A549 (cell line): ENCODE results near the gene MTG2. TPM values are rescaled to one million over a fixed set of nuclear protein-coding genes. Genes with fewer than 3 reads are reported as not detected.

Source experiments
- ATAC-seq, 2 experiments: fragments of 200-7000 bp in 1 of 2; fragments of >200 bp in 1 of 2; cut with Nextera tagmentation in 1 of 2; cut with Tn5 transposase in 1 of 2; 3 replicates each; pipeline versions ENCODE4 v1.8.0 to v1.9.1; 2018 to 2020; ENCODE audit warnings: mild to moderate bottlenecking in 1 of 2, moderate library complexity in 1 of 2
- CTCF ChIA-PET: fragments of 300-600 bp; sonication (Branson Sonifier 250); formaldehyde crosslinking; extraction: SDS; loops from one replicate; lab custom pipeline; 2021; ENCODE audit warnings: antibody characterized with exemption, inconsistent platforms; lab: Yijun Ruan, JAX
- POLR2A ChIA-PET: fragments of 350-600 bp; formaldehyde crosslinking; extraction: SDS; loops from one replicate; lab custom pipeline; 2021; ENCODE audit warnings: antibody characterized with exemption, inconsistent platforms; lab: Yijun Ruan, JAX
- DNase-seq, 2 experiments: peaks; one replicate each; pipeline versions ENCODE4 v3.0.0 to v3.0.0-alpha.2; 2011 to 2016; ENCODE audit warnings: low read depth in 1 of 2, low spot score in 1 of 2
- FAIRE-seq: peaks from 2 replicates; lab custom pipeline; 2011; peaks lifted over from hg19 to GRCh38; lab: Jason Lieb, UNC
- H3K27ac ChIP-seq, 2 experiments: fragments of >200 bp; sonication (Bioruptor Twin); formaldehyde crosslinking; 3 replicates each; pipeline ENCODE4 v1.5.1; 2016 to 2017
- H3K4me1 ChIP-seq: fragments of >200 bp; sonication (Bioruptor Twin); formaldehyde crosslinking; 3 replicates; pipeline ENCODE4 v1.6.1; 2016
- H3K4me2 ChIP-seq: fragments of >200 bp; sonication (Bioruptor Twin); formaldehyde crosslinking; 3 replicates; pipeline ENCODE4 v1.6.1; 2016
- H3K4me3 ChIP-seq: fragments of >200 bp; sonication (Bioruptor Twin); formaldehyde crosslinking; 3 replicates; pipeline ENCODE4 v1.5.1; 2016
- H3K9me3 ChIP-seq: fragments of >200 bp; sonication (Bioruptor Twin); formaldehyde crosslinking; 3 replicates; pipeline ENCODE4 v1.6.1; 2016
- CBX2 ChIP-seq: fragments of 200-600 bp; sonication (generic); IDR thresholded peaks from 2 replicates; pipeline ENCODE4 v1.6.1; 2016; ENCODE audit warnings: low read depth, mild to moderate bottlenecking, borderline replicate concordance
- CHD2 ChIP-seq: fragments of 150-350 bp; IDR thresholded peaks from 2 replicates; pipeline ENCODE4 v1.6.1; 2014; ENCODE audit warnings: low read length; ENCODE audit not compliant: partially characterized antibody
- CHD4 ChIP-seq: fragments of 200-600 bp; sonication (generic); IDR thresholded peaks from 2 replicates; pipeline ENCODE4 v1.6.1; 2016; ENCODE audit warnings: antibody characterized with exemption, mild to moderate bottlenecking, borderline replicate concordance
- EHF ChIP-seq: fragments of 250-450 bp; sonication (Bioruptor Pico); IDR thresholded peaks from 2 replicates; pipeline ENCODE4 v1.5.0; 2020; ENCODE audit warnings: mild to moderate bottlenecking
- EHMT2 ChIP-seq: fragments of 200-600 bp; sonication (generic); IDR thresholded peaks from 2 replicates; pipeline ENCODE4 v1.6.1; 2016; ENCODE audit warnings: antibody characterized with exemption, low read depth, mild to moderate bottlenecking, moderate library complexity
- ESRRA ChIP-seq: fragments of 150-350 bp; IDR thresholded peaks from 2 replicates; pipeline ENCODE4 v1.6.1; 2014; ENCODE audit warnings: mild to moderate bottlenecking, low read length, borderline replicate concordance
- HEYL ChIP-seq: fragments of 250-450 bp; sonication (Bioruptor Pico); IDR thresholded peaks from 2 replicates; pipeline ENCODE4 v1.8.0; 2021; ENCODE audit warnings: mild to moderate bottlenecking, moderate library complexity
- HOXA7 ChIP-seq: fragments of 250-450 bp; sonication (Bioruptor Pico); IDR thresholded peaks from 2 replicates; pipeline ENCODE4 v1.5.0; 2020; ENCODE audit warnings: mild to moderate bottlenecking, moderate library complexity
- HOXB13 ChIP-seq: fragments of 250-450 bp; sonication (Bioruptor Pico); IDR thresholded peaks from 2 replicates; pipeline ENCODE4 v1.5.0; 2020; ENCODE audit warnings: low read depth, mild to moderate bottlenecking, moderate library complexity
- JUN ChIP-seq, 2 experiments: fragments of >200 bp; sonication (Bioruptor Twin); formaldehyde crosslinking; IDR thresholded peaks; 2 replicates in 1 of 2; 3 replicates in 1 of 2; pipeline ENCODE4 v1.6.1; 2016 to 2017
- KDM1A ChIP-seq: fragments of 200-600 bp; sonication (generic); IDR thresholded peaks from 2 replicates; pipeline ENCODE4 v1.6.1; 2016; ENCODE audit warnings: low read depth, mild to moderate bottlenecking
- MAX ChIP-seq: IDR thresholded peaks from 2 replicates; pipeline ENCODE4 v1.6.1; 2012
- MAZ ChIP-seq: fragments of 150-350 bp; IDR thresholded peaks from 2 replicates; pipeline ENCODE4 v1.6.1; 2014; ENCODE audit warnings: antibody characterized with exemption, low read depth, low read length, borderline replicate concordance
- POLR2AphosphoS2 ChIP-seq: conservative IDR thresholded peaks from 2 replicates; pipeline ENCODE4 v1.6.1; 2012; ENCODE audit warnings: low read length, improper control_type of control experiment, inconsistent platforms
- RARB ChIP-seq: fragments of 250-450 bp; sonication (Bioruptor Pico); IDR thresholded peaks from 2 replicates; pipeline ENCODE4 v1.8.0; 2021; ENCODE audit warnings: mild to moderate bottlenecking, moderate library complexity
- RCOR1 ChIP-seq: fragments of 150-350 bp; IDR thresholded peaks from 2 replicates; pipeline ENCODE4 v1.6.1; 2014; ENCODE audit warnings: antibody characterized with exemption, low read length, low read depth
- SMC3 ChIP-seq: fragments of >200 bp; sonication (Bioruptor Twin); formaldehyde crosslinking; IDR thresholded peaks from 3 replicates; pipeline ENCODE4 v1.6.1; 2018; ENCODE audit warnings: inconsistent platforms
- SREBF2 ChIP-seq: fragments of 450-650 bp; IDR thresholded peaks from 2 replicates; pipeline ENCODE4 v1.6.1; 2014; ENCODE audit warnings: mild to moderate bottlenecking, moderate library complexity
- TFCP2L1 ChIP-seq: fragments of 250-450 bp; sonication (Bioruptor Pico); IDR thresholded peaks from 2 replicates; pipeline ENCODE4 v1.5.0; 2021; ENCODE audit warnings: mild to moderate bottlenecking
- TP53 ChIP-seq: fragments of 250-450 bp; sonication (Bioruptor Pico); IDR thresholded peaks from 2 replicates; pipeline ENCODE4 v1.5.0; 2021; ENCODE audit warnings: mild to moderate bottlenecking, moderate library complexity
- WGBS: methylation state at CpG from one replicate; pipeline ENCODE4 v1.1.6; 2017; ENCODE audit errors: missing lambda C conversion rate; 5-methylcytosine and 5-hydroxymethylcytosine counted together
- polyA plus RNA-seq, 4 experiments: library from polyadenylated mRNA; depleted of rRNA in 3 of 4; stranded (reverse); fragments of >200 nt; fragmentation: RNase III in 1 of 4; extraction: RNeasy Plus Mini Kit Qiagen cat#74134 plus additional on column Dnase treatment in 1 of 4; gene quantifications; 2 replicates in 3 of 4; 3 replicates in 1 of 4; pipeline ENCODE4 v1.2.3, GENCODE V29; 2011 to 2017
- TF ChIP-seq, protein P1 (sequence below): fragments of 450-650 bp; IDR thresholded peaks from 2 replicates; pipeline ENCODE4 v1.6.1; 2014; ENCODE audit warnings: antibody characterized with exemption
- TF ChIP-seq, protein P2 (sequence below): fragments of >200 bp; sonication (Bioruptor Twin); formaldehyde crosslinking; IDR thresholded peaks from 3 replicates; pipeline ENCODE4 v1.6.1; 2016
- TF ChIP-seq, protein P3 (sequence below): IDR thresholded peaks from 2 replicates; pipeline ENCODE4 v1.6.1; 2012; ENCODE audit warnings: low read depth, borderline replicate concordance

The MTG2 gene
- polyA plus RNA-seq, 2 of the 4 experiments (the other 2 are of a cell fraction): 21.9 to 28.7 TPM

GRCh38 chr20:62174021-62174804, 8.6 kb upstream of the MTG2 start:
- ATAC-seq (no peak), FAIRE-seq (no peak), DNase-seq (no peak)
- H3K4me2 ChIP-seq: no peak overlapping the region
- ChIA-PET CTCF (interaction anchor here (1.1 kb wide), 1 partner anchor 8 kb away, joined by 4 read pairs; no protein-coding TSS in a partner anchor), POLR2A (no interaction called here)
- no peak for TF ChIP-seq POLR2AphosphoS2
- TF ChIP-seq RCOR1: no peak
- TF ChIP-seq SREBF2: no peak
- TF ChIP-seq EHF (CRISPR knock-in tag): no peak
- no peak for TF ChIP-seq HOXB13
- TF ChIP-seq, protein P1, sequence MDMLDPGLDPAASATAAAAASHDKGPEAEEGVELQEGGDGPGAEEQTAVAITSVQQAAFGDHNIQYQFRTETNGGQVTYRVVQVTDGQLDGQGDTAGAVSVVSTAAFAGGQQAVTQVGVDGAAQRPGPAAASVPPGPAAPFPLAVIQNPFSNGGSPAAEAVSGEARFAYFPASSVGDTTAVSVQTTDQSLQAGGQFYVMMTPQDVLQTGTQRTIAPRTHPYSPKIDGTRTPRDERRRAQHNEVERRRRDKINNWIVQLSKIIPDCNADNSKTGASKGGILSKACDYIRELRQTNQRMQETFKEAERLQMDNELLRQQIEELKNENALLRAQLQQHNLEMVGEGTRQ: no peak
- TF ChIP-seq CHD4: no peak
- no peak for TF ChIP-seq ESRRA
- no peak for TF ChIP-seq HEYL
- TF ChIP-seq MAX: no peak
- TF ChIP-seq RARB: no peak
- no peak for TF ChIP-seq SMC3
- H3K4me3 ChIP-seq: no peak overlapping the region
- H3K4me1 ChIP-seq: no peaks in the 10 kb centered on the region
- no peaks in the 10 kb centered on the region for H3K9me3 ChIP-seq
- H3K27ac ChIP-seq: no peak overlapping the region
- WGBS: 93% methylated on average over 28 of the region's 28 CpGs

GRCh38 chr20:62174870-62175624, 7.8 kb upstream of the MTG2 start:
- Histone ChIP-seq H3K9me3 (no peaks in the 10 kb centered on the region), H3K4me2 (no peak overlapping the region), H3K4me3 (no peak overlapping the region)
- FAIRE-seq (no peak), ATAC-seq (no peak)
- POLR2A ChIA-PET: no interaction called here
- TF ChIP-seq HEYL (no peak), JUN (IDR thresholded peaks at IDR 0.05) (no peak), EHMT2 (no peak), TP53 (no peak), MAZ (no peak), TFCP2L1 (CRISPR knock-in tag) (no peak)
- TF ChIP-seq, all 56 proteins: peak for 0
- Histone ChIP-seq H3K27ac (no peak overlapping the region), H3K4me1 (no peaks in the 10 kb centered on the region)
- DNase-seq: no peak
- CTCF ChIA-PET: interaction anchor here (1.1 kb wide), 1 partner anchor 9 kb away, joined by 4 read pairs; no protein-coding TSS in a partner anchor
- WGBS: 96% methylated on average over 26 of the region's 26 CpGs

DNA sequence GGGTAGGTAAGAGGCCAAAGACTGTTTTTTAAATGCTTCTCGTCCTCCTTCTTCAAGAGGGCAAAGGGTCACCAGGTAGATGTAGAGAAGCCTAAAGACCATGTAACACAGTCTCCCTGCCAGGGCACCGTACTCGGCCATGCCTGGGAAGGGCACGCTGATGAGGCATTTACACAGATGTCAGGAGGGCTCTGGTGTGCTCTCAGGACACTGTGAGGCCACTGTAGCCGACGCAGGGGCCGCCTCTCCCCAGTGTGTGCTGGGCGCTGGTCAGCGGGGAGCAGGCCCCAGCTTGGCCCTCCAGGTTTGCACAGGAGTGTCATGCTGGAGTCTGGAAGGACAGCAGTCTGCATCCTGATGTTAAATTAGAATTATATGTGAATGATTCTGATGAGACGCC, 7.1 kb upstream of the MTG2 start:
- no peak for FAIRE-seq
- Histone ChIP-seq H3K4me2 (no peak overlapping the region), H3K27ac (no peak overlapping the region), H3K4me1 (no peaks in the 10 kb centered on the region), H3K4me3 (no peak overlapping the region), H3K9me3 (no peaks in the 10 kb centered on the region)
- DNase-seq: no peak
- TF ChIP-seq, protein P2, sequence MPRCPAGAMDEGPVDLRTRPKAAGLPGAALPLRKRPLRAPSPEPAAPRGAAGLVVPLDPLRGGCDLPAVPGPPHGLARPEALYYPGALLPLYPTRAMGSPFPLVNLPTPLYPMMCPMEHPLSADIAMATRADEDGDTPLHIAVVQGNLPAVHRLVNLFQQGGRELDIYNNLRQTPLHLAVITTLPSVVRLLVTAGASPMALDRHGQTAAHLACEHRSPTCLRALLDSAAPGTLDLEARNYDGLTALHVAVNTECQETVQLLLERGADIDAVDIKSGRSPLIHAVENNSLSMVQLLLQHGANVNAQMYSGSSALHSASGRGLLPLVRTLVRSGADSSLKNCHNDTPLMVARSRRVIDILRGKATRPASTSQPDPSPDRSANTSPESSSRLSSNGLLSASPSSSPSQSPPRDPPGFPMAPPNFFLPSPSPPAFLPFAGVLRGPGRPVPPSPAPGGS: no peak
- TF ChIP-seq HOXA7 (CRISPR knock-in tag) (no peak), KDM1A (no peak), CBX2 (no peak), RARB (no peak), CHD2 (no peak), EHMT2 (no peak)
- TF ChIP-seq, protein P3, sequence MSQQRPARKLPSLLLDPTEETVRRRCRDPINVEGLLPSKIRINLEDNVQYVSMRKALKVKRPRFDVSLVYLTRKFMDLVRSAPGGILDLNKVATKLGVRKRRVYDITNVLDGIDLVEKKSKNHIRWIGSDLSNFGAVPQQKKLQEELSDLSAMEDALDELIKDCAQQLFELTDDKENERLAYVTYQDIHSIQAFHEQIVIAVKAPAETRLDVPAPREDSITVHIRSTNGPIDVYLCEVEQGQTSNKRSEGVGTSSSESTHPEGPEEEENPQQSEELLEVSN: no peak
- POLR2A ChIA-PET: no interaction called here
- CTCF ChIA-PET: no interaction called here
- 96% methylated on average over 10 of the region's 10 CpGs for WGBS
- ATAC-seq: no peak; a peak in 1 of 6 replicates
